Urinary bladder (tissue), 4 donors: ENCODE results near the gene RAI14. TPM values are rescaled to one million over a fixed set of nuclear protein-coding genes. Genes with fewer than 3 reads are reported as not detected.
"Not testable (repeated sequence)": the region's sequence is repeated elsewhere in the genome, so short reads cannot be mapped to it uniquely, and the experiment has no call there.

ENCODE experiments used
- DNase-seq: peaks from one replicate; pipeline ENCODE4 v3.0.0-alpha.2; 2015; ENCODE audit errors: extremely low spot score
- H3K27ac ChIP-seq: one replicate; pipeline ENCODE4 v1.5.1; 2013; ENCODE audit warnings: low read depth, mild to moderate bottlenecking, moderate library complexity
- H3K36me3 ChIP-seq: one replicate; pipeline ENCODE4 v1.6.1; 2013; ENCODE audit warnings: mild to moderate bottlenecking, moderate library complexity; ENCODE audit not compliant: insufficient read depth
- H3K4me1 ChIP-seq: one replicate; pipeline ENCODE4 v1.6.1; 2013; ENCODE audit warnings: mild to moderate bottlenecking, moderate library complexity; ENCODE audit not compliant: insufficient read depth
- H3K4me3 ChIP-seq: one replicate; pipeline ENCODE4 v1.5.1; 2013; ENCODE audit warnings: low read depth, low read length
- WGBS: extraction: QIAGEN DNeasy Blood & Tissue Kit; methylation state at CpG from one replicate; pipeline ENCODE4 v1.1.7; 2013; 5-methylcytosine and 5-hydroxymethylcytosine counted together
- polyA plus RNA-seq: library from polyadenylated mRNA; stranded (reverse); fragments of 200-250 nt; gene quantifications from one replicate; pipeline ENCODE4 v1.2.3, GENCODE V29; 2013
- total RNA-seq: library from RNA; depleted of rRNA; stranded (reverse); fragments of >200 nt; gene quantifications from one replicate; pipeline ENCODE4 v1.2.3, GENCODE V29; 2014
- donor health status: healthy with polysubstance abuse.
- donor health status: healthy.

The RAI14 gene
- total and polyA plus RNA-seq, 2 donors, result 25.6 to 83.9 TPM

DNA sequence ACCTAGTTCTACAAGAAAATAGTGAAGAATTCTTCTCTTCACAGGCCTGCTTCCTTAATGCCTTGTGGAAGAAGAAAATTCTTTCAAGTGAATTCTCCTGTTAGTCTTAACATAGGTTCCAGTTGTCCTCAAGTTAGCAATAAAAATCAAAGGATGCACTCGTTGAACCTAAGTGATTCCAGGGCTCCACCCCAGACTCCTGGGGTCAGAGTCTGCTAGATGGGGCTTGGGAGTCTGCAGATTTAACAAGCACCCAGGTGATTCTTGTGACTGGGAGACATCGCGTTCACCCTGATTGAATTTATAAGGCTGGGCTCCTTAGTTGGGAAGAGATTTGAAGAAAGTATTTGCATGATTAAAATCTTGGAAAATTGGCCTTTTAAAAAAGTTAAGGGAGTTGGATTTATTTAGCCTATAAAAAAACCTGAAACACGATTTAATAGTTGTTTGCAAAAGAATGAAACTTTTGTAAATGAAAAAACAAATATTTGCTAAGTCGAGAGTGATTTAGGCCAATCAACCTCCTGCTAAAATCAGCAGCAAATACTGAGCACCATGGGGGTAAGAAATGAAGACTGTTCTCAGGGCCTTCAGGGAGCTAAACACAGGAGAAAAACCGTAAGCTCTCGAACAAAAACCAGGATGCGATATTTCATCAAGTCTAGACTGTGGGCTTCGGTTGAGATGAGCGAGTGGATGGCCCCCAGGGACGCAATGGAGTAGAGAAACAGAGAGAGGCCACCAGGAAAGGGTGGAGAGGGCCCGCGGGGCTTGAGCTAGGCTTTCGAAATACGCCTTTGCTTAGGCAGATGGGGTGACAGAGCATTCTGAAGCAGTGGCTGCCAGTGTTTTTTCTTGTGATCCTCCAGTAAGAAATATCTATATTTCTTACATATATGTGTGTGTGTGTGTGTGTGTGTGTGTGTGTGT is 95.9 kb downstream of the RAI14 start:
- Histone ChIP-seq H3K4me1 (no peaks in the 10 kb centered on the region), H3K4me3 (no peak overlapping the region), H3K36me3 (no peaks in the 10 kb centered on the region), H3K27ac (no peak overlapping the region)
- no peak for DNase-seq
- WGBS, result 84% methylated on average over 15 of the region's 15 CpGs

DNA sequence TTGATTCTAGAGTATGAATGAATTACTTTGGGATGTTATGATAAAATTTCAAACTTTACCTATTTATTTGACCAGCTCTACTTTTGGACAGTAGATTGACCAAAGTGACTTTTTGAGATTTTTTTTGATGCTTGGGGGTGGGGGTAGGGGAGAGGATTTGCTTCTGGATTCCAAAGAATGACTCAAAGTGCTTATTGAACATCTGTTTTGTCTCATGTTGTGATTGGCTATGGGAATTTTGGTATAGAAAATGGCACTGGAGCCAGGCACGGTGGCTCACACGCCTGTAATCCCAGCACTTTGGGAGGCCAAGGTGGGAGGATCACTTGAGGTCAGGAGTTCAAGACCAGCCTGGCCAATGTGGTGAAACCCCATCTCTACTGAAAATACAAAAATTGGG is 97.1 kb downstream of the RAI14 start:
- DNase-seq, H3K36me3 ChIP-seq, H3K4me3 ChIP-seq, H3K27ac ChIP-seq, H3K4me1 ChIP-seq: not testable (repeated sequence)
- WGBS, result 91% methylated on average over 2 of the region's 2 CpGs

DNA sequence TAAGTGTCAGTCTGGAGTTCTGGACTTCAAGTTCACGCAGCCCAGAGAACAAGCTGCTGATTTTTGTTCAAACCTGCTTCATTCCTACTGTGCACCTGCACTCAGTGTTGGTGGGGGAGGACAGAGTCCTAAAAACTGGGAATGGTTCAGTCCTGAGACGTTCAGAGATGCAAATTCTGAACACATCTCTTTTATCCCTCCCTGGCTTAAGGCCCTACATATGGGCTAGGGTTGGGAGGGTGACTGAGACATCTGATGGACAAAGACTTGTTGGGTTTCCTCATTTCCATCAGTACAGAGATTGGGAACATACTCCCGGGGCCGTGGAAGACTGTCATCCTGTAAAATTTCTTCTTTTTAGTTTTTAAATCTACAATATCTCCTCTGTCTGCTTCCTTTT is 99.8 kb downstream of the RAI14 start:
- no peak overlapping the region for H3K27ac ChIP-seq
- H3K4me1 ChIP-seq, result no peaks in the 10 kb centered on the region
- no peak for DNase-seq
- H3K4me3 ChIP-seq, result no peak overlapping the region
- WGBS, result 74% methylated on average over 4 of the region's 4 CpGs
- no peaks in the 10 kb centered on the region for H3K36me3 ChIP-seq

DNA sequence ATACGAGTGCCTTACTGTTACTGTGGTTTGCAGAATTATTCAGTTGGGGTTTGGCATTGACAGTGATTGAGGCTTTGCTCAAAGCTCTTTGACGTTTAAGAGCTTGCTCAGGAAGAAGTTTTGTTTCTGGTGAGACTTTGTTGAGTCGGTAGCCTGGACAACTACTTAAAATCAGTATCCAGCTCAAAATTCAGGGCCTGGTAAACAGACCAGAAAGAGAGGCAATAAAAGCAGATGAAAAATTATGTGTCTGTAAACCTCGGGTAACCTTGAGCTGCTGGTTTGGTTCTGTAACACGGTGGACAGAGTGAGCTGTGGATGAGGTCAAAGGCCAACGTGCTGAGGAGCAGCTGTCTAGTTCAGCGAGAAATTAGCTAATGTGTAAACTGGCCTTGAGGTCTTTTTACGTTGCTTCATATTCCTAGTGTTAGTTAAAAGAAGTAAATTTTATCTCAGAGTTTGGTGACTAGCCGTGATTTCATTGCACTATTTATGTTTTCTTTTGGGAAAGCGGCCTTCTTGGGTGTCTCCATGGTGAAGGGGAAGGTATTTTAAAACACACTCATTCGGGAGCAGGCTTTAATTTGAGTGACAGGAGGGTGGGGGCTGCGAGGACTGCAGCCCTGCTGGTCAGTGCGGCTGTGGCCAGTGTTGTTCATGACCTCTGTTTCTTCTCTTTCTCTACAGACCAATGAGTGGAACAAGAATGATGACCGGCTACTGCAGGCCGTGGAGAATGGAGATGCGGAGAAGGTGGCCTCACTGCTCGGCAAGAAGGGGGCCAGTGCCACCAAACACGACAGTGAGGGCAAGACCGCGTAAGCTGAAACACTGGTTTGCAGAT is 100.9 kb downstream of the RAI14 start:
- Histone ChIP-seq H3K36me3 (no peaks in the 10 kb centered on the region), H3K27ac (no peak overlapping the region), H3K4me3 (no peak overlapping the region), H3K4me1 (no peaks in the 10 kb centered on the region)
- no peak for DNase-seq
- WGBS, result 64% methylated on average over 20 of the region's 20 CpGs

DNA sequence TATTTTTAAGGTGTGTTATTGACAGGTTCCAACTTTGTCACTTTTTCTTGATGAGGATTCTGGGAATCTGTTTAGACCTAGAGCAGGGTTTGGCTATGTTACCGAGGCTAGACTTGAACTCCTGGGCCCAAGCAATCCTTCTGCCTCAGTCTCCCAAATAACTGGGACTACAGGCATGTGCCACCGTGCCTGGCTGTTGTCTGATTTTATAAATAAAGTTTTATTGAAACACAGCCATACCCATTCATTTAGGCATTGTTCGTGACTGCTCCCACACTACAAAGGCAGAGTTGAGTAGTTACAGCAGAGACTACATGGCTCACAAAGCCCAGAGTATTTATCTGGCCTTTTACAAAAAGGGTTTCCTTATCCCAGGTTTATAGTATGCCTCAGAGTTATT is 102.4 kb downstream of the RAI14 start:
- no peak for DNase-seq
- Histone ChIP-seq H3K4me1 (no peaks in the 10 kb centered on the region), H3K27ac (no peak overlapping the region), H3K4me3 (no peak overlapping the region), H3K36me3 (no peaks in the 10 kb centered on the region)
- 94% methylated on average over 3 of the region's 3 CpGs for WGBS

DNA sequence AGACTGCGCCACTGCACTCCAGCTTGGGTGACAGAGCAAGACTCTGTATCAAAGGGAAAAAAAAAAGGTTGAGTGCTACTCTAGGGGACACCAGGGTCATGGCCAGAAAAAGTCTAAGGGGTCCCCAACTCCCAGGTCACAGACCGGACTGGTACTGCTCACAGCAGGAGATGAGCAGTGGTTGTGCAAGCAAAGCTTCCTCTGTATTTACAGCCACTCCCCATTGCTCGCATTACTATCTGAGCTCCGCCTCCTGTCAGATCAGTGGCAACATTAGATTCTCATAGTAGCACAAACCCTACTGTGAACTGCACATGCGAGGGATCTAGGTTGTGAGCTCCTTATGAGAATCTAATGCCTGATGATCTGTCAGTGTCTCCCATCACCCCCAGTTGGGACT is 103.1 kb downstream of the RAI14 start:
- 93% methylated on average over 5 of the region's 5 CpGs for WGBS

DNA sequence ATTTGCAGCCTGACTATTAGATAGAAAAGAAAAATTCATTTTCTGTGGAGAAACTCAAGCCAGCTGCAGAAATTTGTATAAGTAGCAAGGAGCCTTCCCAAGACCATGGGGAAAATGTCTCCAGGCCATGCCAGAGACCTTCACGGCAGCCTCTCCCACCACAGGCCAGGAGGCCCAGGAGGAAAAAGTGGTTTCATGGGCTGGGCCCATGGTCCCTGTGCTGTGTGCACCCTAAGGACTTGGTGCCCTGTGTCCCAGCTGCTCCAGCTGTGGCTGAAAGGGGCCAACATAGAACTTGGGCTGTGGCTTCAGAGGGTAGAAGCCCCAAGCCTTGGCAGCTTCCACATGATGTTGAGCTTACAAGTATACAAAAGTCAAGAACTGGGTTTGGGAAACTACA is 109.5 kb downstream of the RAI14 start:
- no peak for DNase-seq
- Histone ChIP-seq H3K36me3 (no peaks in the 10 kb centered on the region), H3K4me1 (no peaks in the 10 kb centered on the region), H3K27ac (no peak overlapping the region), H3K4me3 (no peak overlapping the region)
- WGBS, result 96% methylated on average over 1 of the region's 1 CpG

More for the DNA sequence above, 103.1 kb downstream of the RAI14 start:
- not testable (repeated sequence) for DNase-seq, H3K4me3 ChIP-seq, H3K27ac ChIP-seq, H3K4me1 ChIP-seq, H3K36me3 ChIP-seq

DNA sequence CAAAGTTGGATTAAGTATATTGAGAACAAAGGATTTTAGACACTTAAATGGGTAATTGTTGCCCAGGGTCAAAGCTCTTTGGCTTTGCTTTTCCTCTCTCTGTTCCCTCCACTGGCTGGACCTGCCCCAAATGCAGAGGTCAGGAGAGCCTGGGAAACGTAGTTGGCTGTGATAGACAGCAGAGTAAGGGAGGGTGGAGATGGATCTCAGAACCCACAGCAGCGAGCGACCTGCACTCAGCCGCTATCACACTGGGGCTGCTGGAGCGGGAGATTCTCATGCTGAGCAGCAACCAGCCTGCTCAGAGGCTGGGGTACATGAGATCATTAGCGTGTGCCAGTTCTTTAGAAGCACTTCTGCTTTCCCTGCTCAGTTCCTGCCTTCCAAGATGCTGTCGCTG is 111.1 kb downstream of the RAI14 start:
- Histone ChIP-seq H3K27ac (no peak overlapping the region), H3K4me3 (no peak overlapping the region), H3K4me1 (no peaks in the 10 kb centered on the region), H3K36me3 (no peaks in the 10 kb centered on the region)
- no peak for DNase-seq
- 90% methylated on average over 7 of the region's 7 CpGs for WGBS

DNA sequence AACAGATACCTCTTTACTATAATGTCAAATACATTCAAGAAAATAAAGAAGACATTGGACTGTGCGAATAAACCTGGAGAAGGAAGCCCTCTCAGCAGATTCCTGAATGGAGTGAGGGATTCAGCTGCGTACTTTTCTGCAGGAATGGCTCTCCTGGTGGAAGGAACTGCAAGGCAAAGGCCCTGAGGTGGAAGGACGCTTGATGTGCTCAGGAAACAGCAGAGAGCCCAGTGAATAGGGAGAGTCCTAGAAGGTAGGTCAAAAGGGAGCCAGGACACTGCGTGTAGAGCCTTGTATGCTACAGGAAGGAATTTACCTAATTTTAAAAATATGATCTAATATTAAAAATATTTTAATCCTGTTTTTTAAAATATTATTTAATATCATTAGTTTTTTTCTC is 114.4 kb downstream of the RAI14 start:
- Histone ChIP-seq H3K36me3 (no peaks in the 10 kb centered on the region), H3K27ac (no peak overlapping the region), H3K4me1 (no peaks in the 10 kb centered on the region), H3K4me3 (no peak overlapping the region)
- DNase-seq, result no peak
- 91% methylated on average over 4 of the region's 4 CpGs for WGBS

DNA sequence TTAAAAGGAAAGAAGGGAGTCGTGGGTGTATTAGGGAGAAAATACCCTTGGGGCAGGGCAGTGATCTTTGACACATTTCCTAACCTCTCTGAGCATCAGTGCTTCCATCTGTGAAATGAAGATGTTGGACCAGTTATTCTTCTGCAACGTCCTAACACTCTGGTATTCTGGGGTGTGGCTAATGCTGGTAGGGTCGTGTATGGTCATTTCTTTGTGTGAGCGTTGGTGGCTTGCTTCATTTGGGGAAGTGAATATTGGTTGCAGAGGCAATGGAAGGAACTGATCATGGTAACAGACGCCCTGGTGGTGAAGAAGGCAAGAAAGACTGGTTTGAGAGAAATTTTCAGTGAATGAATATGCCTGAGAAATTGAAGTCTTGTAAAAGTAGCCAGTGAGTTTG is 114.9 kb downstream of the RAI14 start:
- Histone ChIP-seq H3K36me3 (no peaks in the 10 kb centered on the region), H3K27ac (no peak overlapping the region), H3K4me3 (no peak overlapping the region), H3K4me1 (no peaks in the 10 kb centered on the region)
- 55% methylated on average over 5 of the region's 5 CpGs for WGBS
- DNase-seq, result no peak

DNA sequence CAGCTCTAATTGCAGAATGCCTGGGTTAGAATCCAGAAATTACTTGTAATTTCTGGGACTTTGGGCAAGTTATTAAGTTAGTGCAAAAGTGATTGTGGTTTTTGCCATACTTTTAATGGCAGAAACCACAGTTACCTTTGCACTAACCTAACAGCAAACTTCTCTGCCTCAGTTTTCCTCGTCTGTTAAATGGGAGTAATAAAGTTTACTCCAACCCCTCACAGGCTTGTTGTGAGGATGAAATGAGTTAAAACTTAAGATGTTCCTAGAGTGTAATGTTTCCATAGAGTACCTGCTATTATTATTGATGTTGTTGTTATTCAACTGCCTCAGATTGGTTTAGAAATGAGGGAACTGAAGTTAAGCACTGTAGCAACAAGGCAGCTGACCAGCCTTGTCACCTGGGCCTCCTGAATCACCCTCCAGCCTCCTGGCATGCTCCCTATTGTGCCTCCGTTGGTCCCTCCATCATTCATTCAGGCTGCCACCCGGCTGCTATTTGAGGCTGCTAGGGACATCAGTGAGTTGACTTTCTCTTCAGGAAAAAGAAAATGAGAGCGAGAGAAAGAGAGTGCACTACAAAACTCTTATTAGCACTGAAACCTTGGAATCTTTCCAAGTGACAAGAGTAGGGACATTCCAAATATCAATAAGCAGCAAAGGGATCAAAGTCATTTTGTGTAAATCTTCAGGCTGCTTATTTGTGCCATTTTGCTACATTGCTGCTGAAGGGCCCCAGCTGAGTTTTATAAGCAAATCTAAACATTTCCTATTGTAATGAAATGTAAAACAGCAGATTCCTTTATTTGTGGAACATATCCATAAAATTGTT is 116.4 kb downstream of the RAI14 start:
- no peak for DNase-seq
- Histone ChIP-seq H3K27ac (no peak overlapping the region), H3K4me1 (no peaks in the 10 kb centered on the region), H3K36me3 (no peaks in the 10 kb centered on the region), H3K4me3 (no peak overlapping the region)
- 81% methylated on average over 4 of the region's 4 CpGs for WGBS

DNA sequence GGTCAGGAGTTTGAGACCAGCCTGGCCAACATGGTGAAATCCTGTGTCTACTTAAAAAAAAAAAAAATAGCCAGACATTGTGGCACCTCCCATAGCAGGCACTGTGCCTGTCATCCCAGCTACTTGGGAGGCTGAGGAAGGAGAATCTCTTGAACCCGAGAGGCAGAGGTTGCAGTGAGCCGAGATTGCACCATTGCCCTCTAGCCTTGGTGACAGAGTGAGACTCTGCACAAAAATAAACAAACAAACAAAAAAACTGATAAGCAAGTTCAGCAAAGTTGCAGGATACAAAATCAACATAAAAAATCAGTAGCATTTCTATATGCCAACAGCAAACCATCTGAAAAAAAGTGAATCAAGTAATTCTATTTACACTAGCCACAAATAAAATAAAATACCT is 118.0 kb downstream of the RAI14 start:
- WGBS, result 94% methylated on average over 2 of the region's 2 CpGs
- Histone ChIP-seq H3K36me3 (no peaks in the 10 kb centered on the region), H3K27ac (no peak overlapping the region), H3K4me1 (no peaks in the 10 kb centered on the region), H3K4me3 (no peak overlapping the region)
- no peak for DNase-seq

DNA sequence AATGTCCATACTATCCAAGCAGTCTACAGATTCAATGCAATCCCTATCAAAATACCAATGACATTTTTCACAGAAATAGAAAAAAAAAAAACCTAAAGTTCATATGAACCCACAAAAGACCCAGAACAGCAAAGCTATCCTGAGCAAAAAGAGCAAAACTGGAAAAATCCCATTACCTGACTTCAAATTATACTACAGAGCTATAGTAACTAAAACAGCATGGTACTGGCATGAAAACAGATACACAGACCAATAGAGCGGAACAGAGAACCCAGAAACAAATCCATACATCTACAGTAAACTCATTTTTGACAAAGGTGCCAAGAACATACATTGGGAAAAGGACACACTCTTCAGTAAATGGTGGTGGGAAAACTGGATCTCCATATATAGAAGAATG is 118.5 kb downstream of the RAI14 start:
- WGBS, result 99% methylated on average over 1 of the region's 1 CpG

More for the DNA sequence above, 118.5 kb downstream of the RAI14 start:
- not testable (repeated sequence) for H3K27ac ChIP-seq, H3K4me1 ChIP-seq, H3K4me3 ChIP-seq, H3K36me3 ChIP-seq, DNase-seq
